Osteocyte (in vitro differentiated cells): ENCODE measurements around the gene SLC1A4. TPM values are rescaled to one million over a fixed set of nuclear protein-coding genes. Genes with fewer than 3 reads are reported as not detected.

Experiments
- DNase-seq: peaks from one replicate; pipeline ENCODE4 v3.0.0; 2021; ENCODE audit warnings: mixed read lengths; ENCODE audit not compliant: unreplicated experiment; ENCODE audit errors: extremely low spot score
- H3K27ac Mint-ChIP-seq: one replicate; pipeline ENCODE4 v1.8.0; 2021; ENCODE audit warnings: mild to moderate bottlenecking, mixed read lengths; ENCODE audit not compliant: unreplicated experiment
- H3K27me3 Mint-ChIP-seq: one replicate; pipeline ENCODE4 v1.8.0; 2021; ENCODE audit warnings: mixed read lengths; ENCODE audit not compliant: unreplicated experiment
- H3K36me3 Mint-ChIP-seq: one replicate; pipeline ENCODE4 v1.8.0; 2021; ENCODE audit warnings: mixed read lengths; ENCODE audit not compliant: unreplicated experiment
- H3K4me1 Mint-ChIP-seq: one replicate; pipeline ENCODE4 v1.8.0; 2021; ENCODE audit warnings: mixed read lengths; ENCODE audit not compliant: unreplicated experiment
- H3K4me3 Mint-ChIP-seq: one replicate; pipeline ENCODE4 v1.8.0; 2021; ENCODE audit warnings: mild to moderate bottlenecking, moderate library complexity, mixed read lengths; ENCODE audit not compliant: unreplicated experiment
- H3K9me3 Mint-ChIP-seq: one replicate; pipeline ENCODE4 v1.8.0; 2021; ENCODE audit warnings: mixed read lengths; ENCODE audit not compliant: unreplicated experiment
- CTCF ChIP-seq: fragments of 200-600 bp; sonication (generic); IDR thresholded peaks from 2 replicates; pipeline ENCODE4 v1.5.0; 2021; ENCODE audit warnings: antibody characterized with exemption, mild to moderate bottlenecking, moderate library complexity
- total RNA-seq: library from RNA; stranded (reverse); gene quantifications from 2 replicates; pipeline ENCODE4 v1.2.1, GENCODE V29; 2021

SLC1A4 gene
- total RNA-seq, 1 donor from 2014 or later = 78.7 TPM

GRCh38 chr2:64987956-64988419 lies 1.2 kb upstream of the SLC1A4 start:
- H3K4me3 Mint-ChIP-seq = peak overlapping the region; percentile 83
- H3K36me3 Mint-ChIP-seq = peaks cover 4% of the 10 kb centered on the region
- DNase-seq = no peak
- no peak for TF ChIP-seq CTCF
- peaks cover 54% of the 10 kb centered on the region for H3K4me1 Mint-ChIP-seq
- peak overlapping the region; percentile 98 for H3K27ac Mint-ChIP-seq
- no peaks in the 10 kb centered on the region for H3K27me3 Mint-ChIP-seq
- no peaks in the 10 kb centered on the region for H3K9me3 Mint-ChIP-seq

- TF ChIP-seq CTCF = peak; percentile 47
- H3K9me3 Mint-ChIP-seq = no peaks in the 10 kb centered on the region
- H3K4me3 Mint-ChIP-seq = peak overlapping the region; percentile 83
- peak; percentile 95 for DNase-seq
- peak overlapping the region; percentile 98 for H3K27ac Mint-ChIP-seq
- peaks cover 4% of the 10 kb centered on the region for H3K36me3 Mint-ChIP-seq
- H3K27me3 Mint-ChIP-seq = no peaks in the 10 kb centered on the region
- H3K4me1 Mint-ChIP-seq = peaks cover 59% of the 10 kb centered on the region
These were observed 626 bp upstream of the SLC1A4 start for GRCh38 chr2:64988420-64989125.

- Mint-ChIP-seq H3K9me3 (no peaks in the 10 kb centered on the region), H3K4me3 (peak overlapping the region; percentile 85), H3K27ac (peak overlapping the region; percentile 87), H3K4me1 (peaks cover 70% of the 10 kb centered on the region), H3K27me3 (no peaks in the 10 kb centered on the region), H3K36me3 (peaks cover 4% of the 10 kb centered on the region)
- TF ChIP-seq CTCF = no peak
- no peak for DNase-seq
These were observed 899 bp downstream of the SLC1A4 start for GRCh38 chr2:64989982-64990614.

- no peak for TF ChIP-seq CTCF
- Mint-ChIP-seq H3K4me1 (peaks cover 76% of the 10 kb centered on the region), H3K27ac (peak overlapping the region; percentile 87), H3K4me3 (peak overlapping the region; percentile 85), H3K9me3 (no peaks in the 10 kb centered on the region), H3K27me3 (no peaks in the 10 kb centered on the region), H3K36me3 (peaks cover 4% of the 10 kb centered on the region)
- no peak for DNase-seq
These were observed 1.7 kb downstream of the SLC1A4 start for GRCh38 chr2:64990876-64991275.

- no peaks in the 10 kb centered on the region for H3K9me3 Mint-ChIP-seq
- peaks cover 6% of the 10 kb centered on the region for H3K36me3 Mint-ChIP-seq
- DNase-seq = no peak
- no peak overlapping the region for H3K27ac Mint-ChIP-seq
- TF ChIP-seq CTCF = no peak
- peak overlapping the region; percentile 85 for H3K4me3 Mint-ChIP-seq
- H3K4me1 Mint-ChIP-seq = peaks cover 78% of the 10 kb centered on the region
- H3K27me3 Mint-ChIP-seq = no peaks in the 10 kb centered on the region
These were observed 3.0 kb downstream of the SLC1A4 start for GRCh38 chr2:64992218-64992617.
